GM19395 (cell line): ENCODE results near the gene MYL5.
"Not testable (repeated sequence)": the region's sequence is repeated elsewhere in the genome, so short reads cannot be mapped to it uniquely, and the experiment has no call there.

Experiments
- ATAC-seq: cut with Tn5 transposase; IDR thresholded peaks from one replicate; pipeline ENCODE4 v1.9.1; 2021; ENCODE audit warnings: mild to moderate bottlenecking, moderate library complexity; ENCODE audit not compliant: unreplicated experiment

MYL5 gene, protein sequence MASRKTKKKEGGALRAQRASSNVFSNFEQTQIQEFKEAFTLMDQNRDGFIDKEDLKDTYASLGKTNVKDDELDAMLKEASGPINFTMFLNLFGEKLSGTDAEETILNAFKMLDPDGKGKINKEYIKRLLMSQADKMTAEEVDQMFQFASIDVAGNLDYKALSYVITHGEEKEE

DNA sequence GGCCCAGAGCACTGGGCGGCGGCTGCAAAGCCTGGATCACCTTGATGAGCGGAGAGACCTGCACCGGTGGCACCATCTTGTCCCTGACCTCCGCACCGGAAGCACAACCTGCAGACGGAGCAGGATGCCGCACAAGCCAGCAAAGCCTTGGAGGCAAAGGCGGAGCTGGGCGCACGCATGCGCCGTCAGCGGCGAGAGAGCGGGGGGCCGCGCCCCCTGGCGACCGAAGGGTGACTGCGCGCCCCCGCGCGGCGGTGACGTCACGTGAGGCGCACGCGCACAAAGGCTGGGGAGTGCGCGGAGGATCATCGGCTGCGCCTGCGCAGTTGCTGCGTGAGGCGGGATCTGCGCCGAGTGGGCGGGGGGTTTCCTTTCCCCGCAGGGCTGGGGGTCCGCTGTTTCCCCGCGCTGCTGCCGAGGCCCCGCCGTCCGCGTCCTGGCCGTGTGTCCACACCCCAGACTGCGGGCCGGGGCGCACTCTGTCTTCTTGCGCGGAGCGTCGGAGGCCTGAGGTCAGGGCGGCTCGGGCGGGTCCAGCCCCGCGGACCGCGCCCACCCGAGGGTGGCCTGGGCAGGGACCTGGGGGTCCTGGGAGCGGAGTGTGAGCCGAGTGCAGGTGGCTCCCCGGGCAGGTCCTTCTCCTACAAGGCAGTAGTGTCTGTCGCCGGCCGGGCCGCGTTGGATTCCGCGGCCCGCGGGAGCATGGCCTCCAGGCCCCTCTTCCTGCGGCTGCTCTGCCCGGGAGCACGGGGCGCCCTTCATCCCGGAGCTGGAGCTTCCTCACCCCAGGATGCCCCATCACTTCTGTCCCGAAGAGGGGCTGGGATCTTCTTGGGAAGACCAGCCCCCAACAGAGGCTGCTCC, at the start of gene MYL5, which contains the start of gene ATP5ME:
Gene MYL5 (plus strand): TSS at position 371 of the 864 bp plus-strand sequence. CDS start 3,485 bp downstream, outside the sequence.
Gene ATP5ME (minus strand): TSS at position 105 of the 864 bp plus-strand sequence. CDS start 29 bp downstream, at position 76.
- ATAC-seq, result peak; percentile 76

DNA sequence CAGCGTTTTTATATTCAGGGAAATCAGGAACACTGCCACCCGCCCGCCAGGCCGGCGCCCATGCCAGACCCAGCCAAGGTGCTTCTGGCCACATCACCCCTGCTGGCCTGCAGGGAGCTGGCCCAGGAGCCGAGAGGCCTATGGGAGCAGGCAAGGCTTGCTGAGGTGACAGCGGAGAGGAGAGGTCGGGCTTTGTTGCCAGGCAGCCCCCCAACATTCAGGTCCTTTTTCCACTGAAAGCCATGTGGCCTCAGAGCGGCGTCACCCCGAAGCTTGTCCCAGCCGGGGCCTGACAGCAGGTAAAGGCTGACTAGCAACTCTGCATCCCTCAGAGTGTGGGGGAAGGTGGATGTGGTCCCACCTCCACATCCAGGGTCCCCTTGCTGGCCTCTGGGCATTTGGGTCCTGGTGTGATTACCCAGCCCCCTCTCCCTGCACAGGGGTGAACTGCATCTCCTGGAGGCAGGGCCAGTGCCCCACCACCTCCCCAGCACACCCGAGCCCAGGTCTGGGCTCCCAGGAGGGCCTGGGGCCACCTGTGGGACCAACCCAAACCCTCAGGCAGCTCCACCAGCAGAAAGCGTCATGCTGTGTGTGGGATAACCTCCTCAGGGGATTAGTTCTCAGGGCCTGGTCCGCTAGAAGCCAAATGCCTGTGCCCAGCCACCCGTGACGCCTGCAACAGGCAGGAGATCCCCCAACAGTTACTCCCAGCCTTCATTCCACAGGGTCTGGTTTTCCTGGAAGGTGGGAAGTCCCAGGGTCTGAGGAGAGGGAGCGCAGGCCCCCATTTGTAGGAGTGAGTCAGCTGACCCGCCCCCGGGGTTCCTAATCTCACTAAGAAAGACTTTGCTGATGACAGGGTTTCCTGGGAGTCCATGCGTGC, 49.4 kb upstream of the MYL5 start, which contains the start of gene PDE6B:
Gene PDE6B (plus strand): TSS at position 869 of the 886 bp plus-strand sequence. CDS start 54 bp downstream, outside the sequence.
- no peak for ATAC-seq

GRCh38 chr4:625631-626161, 48.6 kb upstream of the MYL5 start:
- ATAC-seq, result no peak

DNA sequence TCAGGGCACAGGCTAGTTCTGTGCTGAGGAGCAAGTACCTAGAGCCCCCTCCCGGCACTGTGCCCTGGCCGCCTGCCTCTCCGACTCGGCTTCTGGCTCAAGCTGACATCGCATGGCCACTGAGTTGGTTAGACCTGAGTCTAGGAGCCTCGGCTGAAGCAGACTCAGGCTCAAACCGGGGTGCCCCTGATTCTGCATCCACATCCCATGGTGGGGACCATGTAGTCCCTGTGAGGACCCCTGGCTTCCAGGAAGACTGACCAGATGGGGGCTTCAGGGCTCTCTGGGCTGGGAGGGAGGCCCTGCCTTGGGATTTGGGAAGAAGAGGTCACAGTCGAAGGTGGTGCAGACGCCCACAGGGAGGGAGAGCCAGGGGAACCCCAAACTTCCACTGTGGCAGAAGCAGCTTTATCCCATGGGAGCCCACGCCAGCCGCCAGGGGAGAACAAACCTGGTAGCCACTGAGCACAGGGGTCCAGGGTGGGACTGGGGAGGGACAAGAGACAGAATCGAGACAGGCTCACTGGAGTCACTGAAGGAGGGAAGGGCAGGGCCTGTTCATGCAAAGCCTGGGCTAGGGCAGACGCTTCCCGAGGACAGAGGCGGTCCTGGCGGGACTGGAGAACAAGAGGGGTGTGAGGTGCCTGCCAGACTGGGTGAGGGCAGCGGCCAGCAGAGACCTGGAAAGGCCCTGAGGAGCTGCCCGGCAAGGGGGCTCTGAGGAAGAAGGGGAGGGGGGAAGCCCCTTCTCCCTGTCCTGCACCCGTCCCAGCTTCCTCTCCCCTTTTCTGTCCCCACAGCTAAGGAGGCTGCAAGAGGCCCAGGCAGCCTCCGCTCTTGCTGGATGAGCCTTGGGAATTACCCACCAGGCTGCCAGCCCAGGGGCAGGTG, 47.9 kb upstream of the MYL5 start:
- ATAC-seq, result no peak

GRCh38 chr4:627347-628125, 46.8 kb upstream of the MYL5 start:
- ATAC-seq, result no peak

GRCh38 chr4:628311-628741, 46.0 kb upstream of the MYL5 start:
- ATAC-seq, result no peak

- no peak for ATAC-seq
Measured at GRCh38 chr4:628821-629635, 45.3 kb upstream of the MYL5 start.

- ATAC-seq, result no peak
Measured at GRCh38 chr4:629636-629914, 44.8 kb upstream of the MYL5 start.

DNA sequence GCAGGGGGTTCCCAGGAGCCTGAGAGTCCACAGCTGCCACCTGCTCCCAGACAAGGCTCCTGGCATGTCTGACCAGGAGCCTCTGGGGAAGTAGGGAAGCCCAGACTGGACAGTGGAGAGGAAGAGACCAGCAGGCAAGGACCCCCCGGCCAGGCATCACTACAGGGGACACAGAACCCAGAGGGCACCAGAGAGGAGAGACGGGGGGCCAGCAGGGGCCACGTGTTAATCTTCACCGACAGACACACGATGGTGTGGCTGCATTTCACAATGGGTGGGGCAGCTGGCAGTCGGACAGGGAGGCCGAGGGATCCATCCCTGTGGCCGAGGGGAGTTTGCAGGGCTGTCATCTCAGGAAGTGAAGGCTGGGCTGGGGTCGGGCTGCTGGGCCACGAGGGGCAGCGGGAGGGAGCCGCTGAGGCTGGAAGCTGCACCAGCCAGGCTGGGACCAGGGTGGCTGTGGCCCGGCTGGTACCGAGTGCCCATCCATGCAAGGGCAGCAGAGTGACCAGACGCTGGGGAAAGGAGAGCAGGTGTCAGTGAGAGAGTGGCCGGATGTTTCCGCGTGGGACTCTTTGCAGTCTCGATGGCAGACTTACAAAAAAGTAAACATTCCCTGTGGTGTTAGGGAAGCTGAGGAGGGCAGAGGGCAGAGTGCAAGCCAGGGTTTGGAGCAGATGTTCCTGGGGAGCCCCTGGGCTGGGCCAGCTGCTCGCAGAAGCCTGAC, 44.3 kb upstream of the MYL5 start:
- no peak for ATAC-seq

GRCh38 chr4:630656-631055, 43.7 kb upstream of the MYL5 start:
- no peak for ATAC-seq

DNA sequence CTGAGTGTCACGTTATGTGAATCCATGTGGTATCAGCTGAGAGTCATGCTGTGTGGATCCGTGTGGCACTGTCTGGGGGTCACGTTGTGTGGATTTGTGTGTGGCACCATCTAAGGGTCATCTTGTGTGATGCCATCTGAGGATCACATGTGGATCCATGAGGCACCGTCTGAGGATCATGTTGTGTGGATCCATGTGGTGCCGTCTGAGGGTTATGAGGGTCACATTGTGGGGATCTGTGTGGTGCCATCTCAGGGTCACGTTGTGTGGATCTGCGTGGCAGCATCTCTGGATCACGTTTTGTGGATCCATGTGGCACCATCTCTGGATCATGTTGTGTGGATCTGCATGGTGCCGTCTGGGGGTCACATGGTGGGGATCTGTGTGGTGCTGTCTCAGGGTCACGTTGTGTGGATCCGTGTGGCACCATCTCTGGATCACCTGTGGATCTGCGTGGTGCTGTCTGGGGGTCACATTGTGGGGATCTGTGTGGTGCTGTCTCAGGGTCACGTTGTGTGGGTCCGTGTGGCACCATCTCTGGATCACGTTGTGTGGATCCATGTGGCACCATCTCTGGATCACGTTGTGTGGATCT, 42.0 kb upstream of the MYL5 start:
- ATAC-seq, result no peak

DNA sequence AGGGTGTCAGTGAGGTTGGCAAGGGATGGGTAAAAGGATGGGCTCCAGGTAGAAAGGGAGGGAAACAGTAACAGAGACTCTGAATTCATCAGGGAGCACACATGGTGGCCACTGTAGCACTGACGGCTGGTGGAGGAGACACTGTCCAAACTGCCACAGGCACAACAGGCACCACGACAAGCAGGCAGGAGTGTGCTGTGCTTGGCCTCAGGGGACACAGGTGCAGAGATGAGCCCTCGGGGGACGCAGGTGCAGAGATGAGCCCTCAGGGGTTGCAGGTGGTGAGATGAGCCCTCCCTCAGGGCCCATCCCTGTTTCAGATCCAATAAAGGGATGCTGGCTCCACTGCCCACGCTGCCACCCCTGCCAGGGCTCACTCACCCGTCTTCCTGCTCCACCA, 41.4 kb upstream of the MYL5 start:
- no peak for ATAC-seq

DNA sequence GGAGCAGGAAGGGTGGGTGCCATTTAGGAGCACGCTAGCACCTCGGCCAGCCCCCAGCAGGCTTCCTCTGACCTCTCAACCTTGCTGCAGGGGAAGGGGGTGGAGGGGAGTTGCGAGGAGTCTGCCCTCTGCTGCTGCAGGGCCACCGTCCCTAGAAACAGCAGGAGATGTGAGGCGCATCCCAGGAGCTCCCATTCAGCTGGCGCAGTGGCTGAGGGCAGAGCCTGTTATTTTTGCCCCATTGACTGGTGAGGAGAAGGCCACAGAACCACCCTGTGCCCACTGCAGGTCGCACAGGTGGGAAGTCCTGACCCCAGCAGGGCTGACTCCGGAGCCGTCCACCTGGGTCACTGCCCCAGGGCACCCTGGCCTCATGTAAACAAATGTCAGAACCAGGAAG, 40.9 kb upstream of the MYL5 start:
- ATAC-seq, result no peak

DNA sequence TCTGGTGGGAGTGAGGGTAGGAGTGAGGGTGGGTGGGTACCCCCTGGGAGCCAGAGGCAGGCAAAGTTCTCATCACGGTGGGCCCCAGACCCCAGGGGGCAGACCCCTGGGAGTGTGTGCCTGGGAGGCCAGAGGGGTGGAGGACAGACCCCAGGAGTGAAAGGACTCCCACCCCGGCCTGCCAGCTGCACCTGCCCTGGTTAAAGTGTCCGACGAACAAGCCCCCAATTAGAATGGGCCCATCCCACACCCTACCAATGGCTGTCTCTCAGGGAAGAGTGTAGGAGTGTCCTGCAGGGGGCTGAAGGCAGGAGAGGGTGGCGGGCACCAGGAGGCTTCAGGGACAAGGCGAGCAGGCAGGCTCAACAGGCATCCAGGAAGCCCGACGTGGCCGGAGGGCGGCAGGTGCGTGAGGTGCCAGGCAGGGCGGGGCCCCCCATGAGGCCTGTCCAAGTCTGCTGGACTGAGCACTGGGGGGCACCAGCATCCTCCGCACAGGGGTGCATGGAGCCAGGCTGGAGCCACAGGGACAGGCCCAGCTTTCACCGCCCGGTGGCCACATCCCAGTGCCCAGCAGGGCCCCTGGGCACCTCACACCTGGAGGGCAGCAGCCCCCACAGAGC, 40.3 kb upstream of the MYL5 start:
- no peak for ATAC-seq

GRCh38 chr4:634599-634985, 39.8 kb upstream of the MYL5 start:
- no peak for ATAC-seq

DNA sequence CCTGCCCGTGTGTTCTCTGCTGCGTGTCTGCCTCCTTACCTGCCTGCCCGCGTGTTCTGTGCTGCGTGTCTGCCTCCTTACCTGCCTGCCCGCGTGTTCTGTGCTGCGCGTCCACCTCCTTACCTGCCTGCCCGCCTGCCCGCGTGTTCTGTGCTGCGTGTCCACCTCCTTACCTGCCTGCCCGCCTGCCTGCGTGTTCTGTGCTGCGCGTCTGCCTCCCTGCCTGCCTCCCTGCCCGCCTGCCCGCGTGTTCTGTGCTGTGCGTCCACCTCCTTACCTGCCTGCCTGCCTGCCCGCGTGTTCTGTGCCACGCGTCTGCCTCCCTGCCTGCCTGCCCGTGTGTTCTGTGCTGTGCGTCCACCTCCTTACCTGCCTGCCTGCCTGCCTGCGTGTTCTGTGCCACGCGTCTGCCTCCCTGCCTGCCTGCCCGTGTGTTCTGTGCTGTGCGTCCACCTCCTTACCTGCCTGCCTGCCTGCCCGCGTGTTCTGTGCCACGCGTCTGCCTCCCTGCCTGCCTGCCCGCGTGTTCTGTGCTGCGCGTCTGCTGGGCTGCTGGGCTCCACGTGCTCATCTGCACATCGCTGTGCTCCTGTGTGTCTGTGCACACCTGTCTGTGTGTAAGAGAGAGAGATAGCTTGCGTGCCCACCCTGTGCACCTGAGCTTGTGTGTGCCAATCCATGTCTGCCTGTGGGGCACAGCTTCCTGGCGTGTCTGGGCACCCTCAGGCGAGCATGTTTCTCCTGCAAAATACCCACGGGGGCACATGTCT, 39.1 kb upstream of the MYL5 start:
- ATAC-seq, result not testable (repeated sequence)
